Measurements from ENCODE around the gene FREM2. TPM values are rescaled to one million over a fixed set of nuclear protein-coding genes. Genes with fewer than 3 reads are reported as not detected.

The FREM2 gene
- total and polyA plus RNA-seq, 8 donors = 1.4 to 9.8 (median 6.3) TPM

DNA sequence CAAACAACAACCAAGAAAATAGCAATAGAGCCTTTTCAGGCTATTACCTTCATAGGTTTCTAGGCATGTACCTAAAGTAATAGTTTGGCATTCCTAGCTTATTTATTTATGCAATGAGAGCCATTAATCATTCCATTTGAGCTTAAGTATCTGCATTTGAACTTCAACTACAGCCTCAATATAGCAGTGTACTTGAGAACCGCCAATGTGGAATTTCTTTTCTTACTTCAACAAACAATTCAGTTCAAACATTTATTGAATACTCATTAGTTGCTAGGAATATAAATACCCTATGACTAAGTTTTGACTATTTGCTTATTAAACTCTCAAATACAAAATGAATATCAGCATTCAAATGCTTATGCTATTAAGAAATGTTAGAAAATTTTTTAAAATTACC, 38.0 kb upstream of the FREM2 start:
- Histone ChIP-seq H3K4me1 (no peaks in the 10 kb centered on the region), H3K9me3 (no peaks in the 10 kb centered on the region), H3K27ac (no peak overlapping the region), H3K4me3 (no peak overlapping the region), H3K27me3 (no peaks in the 10 kb centered on the region), H3K36me3 (no peaks in the 10 kb centered on the region)
- intact Hi-C loops (cut with DNase I) = no loop called here
- ATAC-seq (no peak), FAIRE-seq (no peak), DNase-seq (no peak)
- 65 to 67% methylated on average over 1 of the region's 1 CpG for WGBS, 2 donors
- TF ChIP-seq, protein P1, sequence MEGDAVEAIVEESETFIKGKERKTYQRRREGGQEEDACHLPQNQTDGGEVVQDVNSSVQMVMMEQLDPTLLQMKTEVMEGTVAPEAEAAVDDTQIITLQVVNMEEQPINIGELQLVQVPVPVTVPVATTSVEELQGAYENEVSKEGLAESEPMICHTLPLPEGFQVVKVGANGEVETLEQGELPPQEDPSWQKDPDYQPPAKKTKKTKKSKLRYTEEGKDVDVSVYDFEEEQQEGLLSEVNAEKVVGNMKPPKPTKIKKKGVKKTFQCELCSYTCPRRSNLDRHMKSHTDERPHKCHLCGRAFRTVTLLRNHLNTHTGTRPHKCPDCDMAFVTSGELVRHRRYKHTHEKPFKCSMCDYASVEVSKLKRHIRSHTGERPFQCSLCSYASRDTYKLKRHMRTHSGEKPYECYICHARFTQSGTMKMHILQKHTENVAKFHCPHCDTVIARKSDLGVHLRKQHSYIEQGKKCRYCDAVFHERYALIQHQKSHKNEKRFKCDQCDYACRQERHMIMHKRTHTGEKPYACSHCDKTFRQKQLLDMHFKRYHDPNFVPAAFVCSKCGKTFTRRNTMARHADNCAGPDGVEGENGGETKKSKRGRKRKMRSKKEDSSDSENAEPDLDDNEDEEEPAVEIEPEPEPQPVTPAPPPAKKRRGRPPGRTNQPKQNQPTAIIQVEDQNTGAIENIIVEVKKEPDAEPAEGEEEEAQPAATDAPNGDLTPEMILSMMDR (IDR thresholded peaks at IDR 0.05) = no peak

DNA sequence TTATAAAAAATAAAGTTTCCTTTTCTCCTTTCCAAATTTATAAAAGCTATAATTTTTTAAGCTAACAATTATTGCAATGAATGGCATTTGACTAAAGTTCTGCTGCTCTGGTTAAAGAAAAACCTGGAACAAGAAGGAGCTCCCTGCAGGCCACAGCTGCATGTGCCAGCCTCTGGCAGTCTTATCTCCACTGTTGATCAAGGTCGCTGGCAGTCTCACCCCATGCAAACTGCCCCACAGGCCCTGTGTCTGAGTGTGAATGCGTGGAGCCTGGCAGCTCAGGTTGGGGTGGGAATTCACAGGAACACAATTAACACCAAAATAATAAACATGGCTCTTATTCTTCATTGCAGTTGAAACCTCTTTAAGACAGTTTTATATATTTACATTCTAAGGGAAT, 30.2 kb upstream of the FREM2 start:
- peaks cover 0 to 14% (median 10%) of the 10 kb centered on the region in 3 donors for H3K4me1 ChIP-seq
- H3K27ac ChIP-seq = no peak overlapping the region
- TF ChIP-seq, protein P1 (IDR thresholded peaks at IDR 0.05) = no peak
- no peaks in the 10 kb centered on the region for H3K36me3 ChIP-seq
- no peak overlapping the region for H3K4me3 ChIP-seq
- H3K27me3 ChIP-seq = no peaks in the 10 kb centered on the region
- ATAC-seq (peak; percentile 83 to 99 (median 94)), FAIRE-seq (no peak), DNase-seq (peak in 5 of 6 donors; percentile 23 to 60 (median 46))
- no peaks in the 10 kb centered on the region for H3K9me3 ChIP-seq
- intact Hi-C loops (cut with DNase I) = no loop called here
- WGBS, 2 donors = 19 to 22% methylated on average over 2 of the region's 2 CpGs

DNA sequence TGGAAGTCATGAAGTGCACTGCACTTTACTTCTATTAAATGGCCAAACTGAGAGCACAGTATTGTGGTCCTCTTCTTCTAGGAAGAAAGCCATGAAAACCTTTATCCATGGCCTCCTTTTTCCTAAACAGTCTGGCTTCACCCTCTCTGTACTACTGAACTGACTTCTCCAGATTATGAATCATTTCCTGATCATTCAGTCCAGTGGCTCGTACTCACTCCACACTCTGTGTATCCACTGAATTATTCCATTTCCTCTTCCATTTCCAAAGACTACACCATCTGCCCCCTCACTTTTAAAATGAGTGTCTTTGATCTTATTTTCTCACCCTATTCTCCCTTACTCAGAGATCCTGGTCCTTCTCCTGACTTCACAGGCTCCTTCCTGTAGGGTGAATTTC, 29.7 kb upstream of the FREM2 start:
- no peak overlapping the region for H3K27ac ChIP-seq
- no peak for FAIRE-seq
- DNase-seq = no peak

DNA sequence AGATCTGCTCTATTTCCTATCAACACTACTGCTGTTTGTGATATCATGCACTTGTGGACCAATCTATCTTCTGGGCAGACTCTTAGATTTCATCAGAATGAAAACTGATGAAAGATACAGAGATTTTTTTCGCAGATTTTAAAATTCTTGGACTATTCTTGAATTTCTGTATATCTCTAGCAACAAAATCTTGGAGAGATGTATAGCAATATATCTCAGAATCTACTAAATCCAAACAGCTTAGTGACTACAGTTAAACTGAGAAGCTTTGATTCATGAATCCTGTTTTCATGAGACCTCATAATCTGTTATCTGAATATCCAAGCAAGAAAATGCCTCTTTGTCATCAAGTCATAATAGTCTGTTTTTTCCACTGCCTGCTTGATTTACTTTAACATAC, 28.0 kb upstream of the FREM2 start:
- H3K4me1 ChIP-seq = peaks cover 0 to 14% (median 10%) of the 10 kb centered on the region in 3 donors
- no peaks in the 10 kb centered on the region for H3K27me3 ChIP-seq
- ATAC-seq (no peak), FAIRE-seq (no peak), DNase-seq (no peak)
- H3K9me3 ChIP-seq = no peaks in the 10 kb centered on the region
- H3K27ac ChIP-seq = no peak overlapping the region
- WGBS, 2 donors = 83 to 90% methylated on average over 1 of the region's 1 CpG
- TF ChIP-seq, protein P1 (IDR thresholded peaks at IDR 0.05) = no peak
- no peak overlapping the region for H3K4me3 ChIP-seq
- intact Hi-C loops (cut with DNase I) = no loop called here
- no peaks in the 10 kb centered on the region for H3K36me3 ChIP-seq

More for the DNA sequence above, 29.7 kb upstream of the FREM2 start:
- no peak overlapping the region for H3K4me3 ChIP-seq
- ATAC-seq = peak in 3 of 4 donors; percentile 14 to 63 (median 62)
- H3K27me3 ChIP-seq = no peaks in the 10 kb centered on the region
- intact Hi-C loops (cut with DNase I) = no loop called here
- 72 to 76% methylated on average over 1 of the region's 1 CpG for WGBS, 2 donors
- no peaks in the 10 kb centered on the region for H3K36me3 ChIP-seq
- H3K4me1 ChIP-seq = peaks cover 0 to 14% (median 10%) of the 10 kb centered on the region in 3 donors
- TF ChIP-seq, protein P1 (IDR thresholded peaks at IDR 0.05) = no peak
- no peaks in the 10 kb centered on the region for H3K9me3 ChIP-seq

DNA sequence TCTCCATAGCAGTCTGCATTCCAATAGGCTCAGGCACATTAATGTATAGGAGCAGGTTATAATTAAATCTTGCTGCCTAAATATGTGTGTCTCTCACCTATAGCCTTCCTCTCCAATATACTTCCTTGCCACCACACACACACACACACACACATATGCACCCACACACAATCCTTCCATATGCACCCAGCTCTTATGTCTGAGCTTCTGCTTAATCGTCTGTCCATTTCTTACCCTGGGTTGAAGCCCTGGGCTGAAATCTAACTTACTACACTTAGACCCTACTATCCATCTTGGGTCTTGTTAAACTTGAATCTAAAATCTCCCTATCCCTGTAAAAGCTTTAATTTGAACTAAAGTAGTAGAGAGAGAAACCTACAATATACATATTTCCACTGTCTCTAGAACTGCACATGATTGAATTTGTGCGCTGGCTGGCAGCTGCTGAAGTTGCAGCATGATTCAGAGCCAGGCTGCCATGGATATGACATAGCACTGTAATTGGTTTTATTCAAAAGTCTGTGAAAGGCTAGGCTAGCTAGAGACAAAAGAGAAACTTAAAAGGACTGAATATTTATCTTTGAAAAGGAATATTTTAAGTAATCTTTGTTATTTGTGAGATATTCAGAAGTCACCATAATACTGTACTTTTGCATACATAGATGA, 25.7 kb upstream of the FREM2 start:
- 90 to 95% methylated on average over 2 of the region's 2 CpGs for WGBS, 2 donors
- H3K27me3 ChIP-seq = no peaks in the 10 kb centered on the region
- H3K4me3 ChIP-seq = no peak overlapping the region
- H3K4me1 ChIP-seq = peaks cover 0 to 14% (median 9%) of the 10 kb centered on the region in 3 donors
- no peak for ATAC-seq
- H3K27ac ChIP-seq = no peak overlapping the region
- no peaks in the 10 kb centered on the region for H3K36me3 ChIP-seq
- TF ChIP-seq, protein P1 (IDR thresholded peaks at IDR 0.05) = no peak
- no peaks in the 10 kb centered on the region for H3K9me3 ChIP-seq
- intact Hi-C loops (cut with DNase I) = no loop called here
- no peak for DNase-seq
- no peak for FAIRE-seq

Measured in pancreas (tissue), 10 donors.